GM20000 (cell line): ENCODE results near the gene CDH20.

Source experiments
- DNase-seq: peaks from one replicate; pipeline ENCODE4 v3.0.0; 2012; ENCODE audit warnings: low spot score
- CTCF ChIP-seq: IDR thresholded peaks from 2 replicates; pipeline ENCODE4 v1.5.1; 2012; ENCODE audit warnings: mild to moderate bottlenecking, control low read depth; ENCODE audit errors: extremely low read depth, missing control alignments

CDH20 gene

GRCh38 chr18:61348230-61348629, 15.0 kb downstream of the CDH20 start:
- TF ChIP-seq CTCF = no peak

GRCh38 chr18:61350578-61350977, 17.3 kb downstream of the CDH20 start:
- no peak for DNase-seq
- TF ChIP-seq CTCF = no peak

More at GRCh38 chr18:61348230-61348629, 15.0 kb downstream of the CDH20 start:
- no peak for DNase-seq

- TF ChIP-seq CTCF = no peak
- no peak for DNase-seq
Measured at GRCh38 chr18:61352059-61352458, 18.8 kb downstream of the CDH20 start.

- no peak for DNase-seq
- TF ChIP-seq CTCF = no peak
Measured at GRCh38 chr18:61352611-61353010, 19.4 kb downstream of the CDH20 start.

- TF ChIP-seq CTCF = no peak
- DNase-seq = peak; percentile 26
Measured at GRCh38 chr18:61360404-61361383, 27.5 kb downstream of the CDH20 start.

- no peak for DNase-seq
- no peak for TF ChIP-seq CTCF
Measured at GRCh38 chr18:61362511-61362910, 29.3 kb downstream of the CDH20 start.

- no peak for TF ChIP-seq CTCF
Measured at GRCh38 chr18:61364953-61365352, 31.7 kb downstream of the CDH20 start.

More at GRCh38 chr18:61364953-61365352, 31.7 kb downstream of the CDH20 start:
- DNase-seq = no peak
